H1 (cell line): Measurements from ENCODE around the gene DBH. TPM values are rescaled to one million over a fixed set of nuclear protein-coding genes. Genes with fewer than 3 reads are reported as not detected.

ENCODE experiments used
- CTCF ChIA-PET: fragments of 300-600 bp; sonication (Branson Sonifier 250); formaldehyde crosslinking; loops from one replicate; lab custom pipeline; 2021; ENCODE audit not compliant: partially characterized antibody; lab: Charles Lee
- POLR2A ChIA-PET: fragments of 300-600 bp; sonication (Branson Sonifier 250); formaldehyde crosslinking; loops from one replicate; lab custom pipeline; 2021; ENCODE audit warnings: inconsistent platforms; ENCODE audit not compliant: partially characterized antibody; lab: Charles Lee
- DNase-seq, 2 experiments: peaks; one replicate each; pipeline versions ENCODE4 v3.0.0 to v3.0.0-alpha.2; 2010 to 2022; ENCODE audit warnings: low spot score in 2 of 2, low read depth in 1 of 2, mixed read lengths in 1 of 2
- FAIRE-seq: peaks from 2 replicates; lab custom pipeline; 2011; peaks lifted over from hg19 to GRCh38; lab: Jason Lieb, UNC
- H2AFZ ChIP-seq: 2 replicates; pipeline ENCODE4 v1.8.1; 2012; ENCODE audit warnings: low read length, inconsistent platforms
- H2AK5ac ChIP-seq: 2 replicates; pipeline ENCODE4 v1.6.1; 2013; ENCODE audit warnings: low read depth, low read length
- H2BK120ac ChIP-seq: replicated peaks from 2 replicates; pipeline ENCODE3; 2013; ENCODE audit warnings: low read depth, low read length, inconsistent platforms
- H2BK12ac ChIP-seq: 2 replicates; pipeline ENCODE4 v1.6.1; 2013; ENCODE audit warnings: low read depth, low read length
- H2BK15ac ChIP-seq: 2 replicates; pipeline ENCODE4 v1.6.1; 2013; ENCODE audit warnings: low read length
- H2BK20ac ChIP-seq: 2 replicates; pipeline ENCODE4 v1.6.1; 2013; ENCODE audit warnings: low read length
- H2BK5ac ChIP-seq: 2 replicates; pipeline ENCODE4 v1.6.1; 2013; ENCODE audit warnings: low read depth, low read length
- H3K14ac ChIP-seq: 2 replicates; pipeline ENCODE4 v1.6.1; 2013; ENCODE audit warnings: inconsistent platforms; ENCODE audit not compliant: insufficient read length
- H3K18ac ChIP-seq: 2 replicates; pipeline ENCODE4 v1.6.1; 2013; ENCODE audit warnings: low read length; ENCODE audit errors: extremely low read depth
- H3K23ac ChIP-seq: 2 replicates; pipeline ENCODE4 v1.6.1; 2013; ENCODE audit warnings: inconsistent platforms; ENCODE audit not compliant: insufficient read length
- H3K23me2 ChIP-seq: 2 replicates; pipeline ENCODE4 v1.6.1; 2013; ENCODE audit warnings: low read depth, low read length
- H3K27ac ChIP-seq: 2 replicates; pipeline ENCODE4 v1.6.1; 2011; ENCODE audit warnings: low read depth, low read length, inconsistent platforms
- H3K27me3 ChIP-seq, 4 experiments: replicated peaks in 1 of 4; 1 replicate in 1 of 4; 2 replicates in 3 of 4; pipeline versions ENCODE4 v1.6.1 to v1.8.1; 2011 to 2013; ENCODE audit warnings: low read length in 3 of 4, mild to moderate bottlenecking in 3 of 4, inconsistent platforms in 2 of 4, mixed read lengths in 2 of 4, moderate library complexity in 1 of 4; ENCODE audit not compliant: control insufficient read depth in 3 of 4, insufficient read depth in 3 of 4; ENCODE audit errors: extremely low read depth in 1 of 4
- H3K36me3 ChIP-seq, 4 experiments: 2 replicates each; pipeline versions ENCODE4 v1.6.1 to v1.8.1; 2011 to 2013; ENCODE audit warnings: mild to moderate bottlenecking in 4 of 4, low read length in 3 of 4, moderate library complexity in 2 of 4, control low read depth in 1 of 4, inconsistent platforms in 1 of 4; ENCODE audit not compliant: insufficient read depth in 4 of 4, control insufficient read depth in 2 of 4
- H3K4ac ChIP-seq: replicated peaks from 2 replicates; pipeline ENCODE3; 2013; ENCODE audit warnings: low read length, low read depth, mixed read lengths, inconsistent platforms; ENCODE audit not compliant: insufficient read length
- H3K4me1 ChIP-seq, 4 experiments: replicated peaks in 1 of 4; 1 replicate in 1 of 4; 2 replicates in 3 of 4; pipeline versions ENCODE4 v1.6.1 to v1.8.1; 2011 to 2013; ENCODE audit warnings: low read length in 3 of 4, inconsistent platforms in 2 of 4, mixed read lengths in 1 of 4; ENCODE audit not compliant: insufficient read depth in 4 of 4, control insufficient read depth in 3 of 4
- H3K4me2 ChIP-seq, 2 experiments: 2 replicates each; pipeline versions ENCODE4 v1.6.1 to v1.8.1; 2011 to 2013; ENCODE audit warnings: low read depth in 2 of 2, low read length in 2 of 2, control low read depth in 1 of 2, inconsistent platforms in 1 of 2, mild to moderate bottlenecking in 1 of 2; ENCODE audit not compliant: insufficient read depth in 1 of 2
- H3K4me3 ChIP-seq, 4 experiments: fragments of 200-600, 300-600 bp in 1 of 4; sonication (generic), shearing (Covaris generic), sonication (Bioruptor Twin) in 1 of 4; 2 replicates each; pipeline versions ENCODE4 v1.5.1 to v1.8.1; 2011 to 2016; ENCODE audit warnings: low read length in 4 of 4, low read depth in 3 of 4, control low read depth in 2 of 4, inconsistent platforms in 2 of 4, mild to moderate bottlenecking in 2 of 4, mixed read lengths in 1 of 4, moderate library complexity in 1 of 4; ENCODE audit not compliant: insufficient read depth in 2 of 4; ENCODE audit errors: extremely low read depth in 1 of 4
- H3K56ac ChIP-seq: replicated peaks from 2 replicates; pipeline ENCODE3; 2013; ENCODE audit warnings: low read depth, mild to moderate bottlenecking, mixed read lengths, low read length, inconsistent platforms; ENCODE audit not compliant: insufficient read length
- H3K79me1 ChIP-seq: 2 replicates; pipeline ENCODE4 v1.6.1; 2013; ENCODE audit warnings: low read depth, low read length, control low read depth
- H3K79me2 ChIP-seq, 2 experiments: 2 replicates each; pipeline versions ENCODE4 v1.6.1 to v1.8.1; 2012 to 2013; ENCODE audit warnings: low read length in 2 of 2, mild to moderate bottlenecking in 2 of 2, inconsistent platforms in 1 of 2; ENCODE audit not compliant: insufficient read depth in 2 of 2, control insufficient read depth in 1 of 2
- H3K9ac ChIP-seq, 4 experiments: replicated peaks in 1 of 4; 1 replicate in 1 of 4; 2 replicates in 3 of 4; pipeline versions ENCODE4 v1.6.1 to v1.8.1; 2011 to 2013; ENCODE audit warnings: low read depth in 3 of 4, low read length in 3 of 4, control low read depth in 2 of 4, mild to moderate bottlenecking in 2 of 4, moderate library complexity in 2 of 4, inconsistent platforms in 1 of 4; ENCODE audit errors: extremely low read depth in 1 of 4
- H3K9me3 ChIP-seq, 2 experiments: 2 replicates each; pipeline versions ENCODE4 v1.6.1 to v1.8.1; 2012 to 2013; ENCODE audit warnings: mild to moderate bottlenecking in 2 of 2, moderate library complexity in 2 of 2, control low read depth in 1 of 2, inconsistent platforms in 1 of 2, low read depth in 1 of 2, low read length in 1 of 2, mixed read lengths in 1 of 2; ENCODE audit not compliant: insufficient read depth in 2 of 2
- H4K20me1 ChIP-seq, 2 experiments: replicated peaks in 1 of 2; 2 replicates each; pipeline versions ENCODE3 to v1.8.1; 2011 to 2013; ENCODE audit warnings: inconsistent platforms in 2 of 2, low read length in 2 of 2, mild to moderate bottlenecking in 1 of 2; ENCODE audit not compliant: insufficient read depth in 2 of 2, control insufficient read depth in 1 of 2
- H4K5ac ChIP-seq: 2 replicates; pipeline ENCODE4 v1.6.1; 2013; ENCODE audit warnings: low read length, low read depth, mixed read lengths, inconsistent platforms; ENCODE audit not compliant: insufficient read length
- H4K8ac ChIP-seq: 2 replicates; pipeline ENCODE4 v1.8.0; 2013; ENCODE audit warnings: mild to moderate bottlenecking, moderate library complexity, low read length, inconsistent platforms; ENCODE audit not compliant: insufficient read depth; ENCODE audit errors: extremely low read depth
- H4K91ac ChIP-seq: replicated peaks from 2 replicates; pipeline ENCODE3; 2013; ENCODE audit warnings: low read length, mixed read lengths, inconsistent platforms; ENCODE audit not compliant: insufficient read length
- ASH2L ChIP-seq: fragments of 200-600, 300-600 bp; sonication (generic); IDR thresholded peaks from one replicate; pipeline ENCODE4 v1.7.1; 2017; ENCODE audit warnings: low read length
- BRCA1 ChIP-seq: IDR thresholded peaks from 2 replicates; pipeline ENCODE4 v1.6.1; 2012; ENCODE audit warnings: low read depth, low read length, improper control_type of control experiment
- EGR1 ChIP-seq: IDR thresholded peaks from 2 replicates; pipeline ENCODE4 v1.6.1; 2011; ENCODE audit warnings: low read depth, low read length, borderline replicate concordance
- HDAC2 ChIP-seq, 2 experiments: fragments of 300-600 bp in 1 of 2; sonication (generic) in 1 of 2; IDR thresholded peaks; 2 replicates each; pipeline ENCODE4 v1.6.1; 2011 to 2012; ENCODE audit warnings: low read depth in 2 of 2, low read length in 2 of 2, mild to moderate bottlenecking in 2 of 2, moderate library complexity in 2 of 2, borderline replicate concordance in 1 of 2, inconsistent platforms in 1 of 2
- HDAC6 ChIP-seq: IDR thresholded peaks from one replicate; pipeline ENCODE4 v1.7.1; 2012; ENCODE audit warnings: low read depth, mild to moderate bottlenecking, inconsistent platforms, low read length, moderate library complexity
- MAFK ChIP-seq: IDR thresholded peaks from 2 replicates; pipeline ENCODE4 v1.6.1; 2012; ENCODE audit warnings: low read depth, mild to moderate bottlenecking, improper control_type of control experiment, low read length
- MAX ChIP-seq: IDR thresholded peaks from 2 replicates; pipeline ENCODE4 v1.6.1; 2012; ENCODE audit warnings: inconsistent platforms
- USF2 ChIP-seq: IDR thresholded peaks from 2 replicates; pipeline ENCODE4 v1.6.1; 2011; ENCODE audit warnings: low read length, improper control_type of control experiment
- YY1 ChIP-seq: IDR thresholded peaks from 2 replicates; pipeline ENCODE4 v1.6.1; 2011; ENCODE audit warnings: low read depth, mild to moderate bottlenecking, low read length
- WGBS, 2 experiments: shearing (Covaris generic) in 1 of 2; methylation state at CpG; one replicate each; pipeline versions ENCODE4 v1.1.6 to v1.1.7; 2013 to 2015; ENCODE audit warnings: low lambda C conversion rate in 2 of 2, mixed read lengths in 2 of 2, inconsistent platforms in 1 of 2, low coverage in 1 of 2, missing lambda C conversion rate in 1 of 2; ENCODE audit not compliant: insufficient replicate concordance in 2 of 2, insufficient coverage in 1 of 2, insufficient read length in 1 of 2; ENCODE audit errors: extremely low coverage in 1 of 2, missing lambda C conversion rate in 1 of 2; 5-methylcytosine and 5-hydroxymethylcytosine counted together
- polyA plus RNA-seq, 7 experiments: library from polyadenylated mRNA; depleted of rRNA in 3 of 7; stranded (reverse) in 5 of 7; unstranded in 2 of 7; fragments of >200 nt in 5 of 7; fragments of 200-250 nt in 2 of 7; gene quantifications; 1 replicate in 5 of 7; 2 replicates in 1 of 7; 4 replicates in 1 of 7; pipeline versions ENCODE4 v1.2.1 to v1.2.3, GENCODE V29; 2011 to 2013; ENCODE audit warnings: missing spikeins in 2 of 7, mixed read lengths in 2 of 7
- total RNA-seq: library from RNA; stranded (reverse); fragmentation: NEBNext Ultra II Directional; extraction: Animal tissue kit (Norgen Biotek cat#: 25700); gene quantifications from 2 replicates; pipeline ENCODE4 v1.2.1, GENCODE V29; 2021

The DBH gene
- total and polyA plus RNA-seq, 2 of the 8 experiments (the other 6 are each of a cell fraction or from before 2014, with no cell fraction given): 0.18 TPM; not detected in 1

- H2AK5ac ChIP-seq: no peak overlapping the region
- H3K23me2 ChIP-seq: no peaks in the 10 kb centered on the region
- no peak overlapping the region for H4K91ac ChIP-seq
- no peak overlapping the region for H2BK120ac ChIP-seq
- ChIA-PET POLR2A (interaction anchor here (0.6 to 2.7 kb wide), 4 partner anchors 9 to 116 kb away, joined by 3 to 7 read pairs (median 3); no protein-coding TSS in a partner anchor), CTCF (interaction anchor here (0.6 to 2.2 kb wide), 5 partner anchors 12 to 121 kb away, joined by 3 to 7 read pairs (median 4); no protein-coding TSS in a partner anchor)
- 92% methylated on average over 13 of the region's 13 CpGs; no CpG with 5 or more reads in 1 of the 2 experiments for WGBS, 2 experiments
- H3K27ac ChIP-seq: no peak overlapping the region
- no peak for FAIRE-seq
- H3K4me1 ChIP-seq: peaks cover 0 to 5% (median 0%) of the 10 kb centered on the region in 4 experiments; a peak in 3 of 7 replicates
- H3K79me1 ChIP-seq: no peaks in the 10 kb centered on the region
- H3K14ac ChIP-seq: no peak overlapping the region
- H3K9ac ChIP-seq: no peak overlapping the region
- no peaks in the 10 kb centered on the region for H3K9me3 ChIP-seq
- H4K5ac ChIP-seq: no peak overlapping the region
- no peak overlapping the region for H2BK15ac ChIP-seq
- H3K18ac ChIP-seq: no peak overlapping the region
- H3K4me3 ChIP-seq: no peak overlapping the region
- no peak overlapping the region for H2BK20ac ChIP-seq
- no peak overlapping the region for H2BK12ac ChIP-seq
- H3K79me2 ChIP-seq: no peaks in the 10 kb centered on the region
- H2AFZ ChIP-seq: no peak overlapping the region
- no peak overlapping the region for H3K4ac ChIP-seq
- no peaks in the 10 kb centered on the region for H4K20me1 ChIP-seq
- no peak for DNase-seq
- H3K36me3 ChIP-seq: no peaks in the 10 kb centered on the region
- H3K56ac ChIP-seq: no peak overlapping the region
- H3K4me2 ChIP-seq: no peak overlapping the region
- H4K8ac ChIP-seq: no peak overlapping the region
- peaks cover 0 to under 1% (median 0%) of the 10 kb centered on the region in 4 experiments; a peak in 1 of 7 replicates for H3K27me3 ChIP-seq
- H3K23ac ChIP-seq: no peak overlapping the region
- no peak overlapping the region for H2BK5ac ChIP-seq
- TF ChIP-seq HDAC6 (no peak), MAX (no peak), HDAC2 (IDR thresholded peaks at IDR 0.05; ENCODE audit: borderline replicate concordance in 1 of 2, low read depth in 2 of 2, low read length in 2 of 2) (no peak), USF2 (no peak), EGR1 (no peak), BRCA1 (no peak), ASH2L (no peak), YY1 (no peak), MAFK (no peak)
Observed at GRCh38 chr9:133665096-133665495, 28.9 kb downstream of the DBH start.
